HG02642 (cell line): ENCODE measurements around the gene RGSL1.
"Not testable (repeated sequence)": the region's sequence is repeated elsewhere in the genome, so short reads cannot be mapped to it uniquely, and the experiment has no call there.

ENCODE experiments used
- ATAC-seq: cut with Tn5 transposase; IDR thresholded peaks from one replicate; pipeline ENCODE4 v1.9.1; 2021; ENCODE audit warnings: mild to moderate bottlenecking; ENCODE audit not compliant: unreplicated experiment, poor library complexity

Gene RGSL1

GRCh38 chr1:182444497-182444896 is 5.4 kb upstream of the RGSL1 start:
- no peak for ATAC-seq

DNA sequence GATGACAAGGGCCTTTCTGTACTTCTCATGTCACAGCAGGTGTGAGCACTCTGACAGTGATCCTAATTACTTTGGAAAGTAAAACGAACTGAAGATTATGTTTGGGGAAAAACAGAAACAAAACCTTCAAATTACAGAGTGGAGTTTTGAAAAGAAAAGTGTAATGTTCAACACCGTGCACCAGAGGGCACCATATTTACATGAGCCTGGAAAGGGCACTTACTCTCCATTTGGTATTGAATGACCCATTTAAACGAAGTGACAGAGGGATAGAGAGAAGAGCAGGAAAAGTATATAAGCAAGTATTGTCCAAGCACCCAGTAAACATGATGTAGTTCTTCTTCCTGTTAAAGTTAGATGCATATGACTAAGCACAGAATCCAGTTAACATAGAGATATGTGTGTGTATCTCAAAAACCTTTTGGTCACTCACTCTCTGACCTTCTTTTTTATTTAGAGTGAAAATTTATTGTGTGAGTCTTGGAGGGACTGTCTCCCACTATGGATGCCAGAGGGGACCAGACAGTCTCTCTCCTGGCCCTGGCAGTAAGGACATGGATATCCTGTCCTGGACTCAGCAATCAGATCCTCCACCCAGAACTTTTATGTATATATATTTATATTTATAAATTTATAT is 3.8 kb upstream of the RGSL1 start:
- no peak for ATAC-seq

- not testable (repeated sequence) for ATAC-seq
Observed at GRCh38 chr1:182447124-182447523, 2.8 kb upstream of the RGSL1 start.

- no peak for ATAC-seq
Observed at GRCh38 chr1:182447660-182448059, 2.3 kb upstream of the RGSL1 start.

GRCh38 chr1:182453631-182454030 is 3.7 kb downstream of the RGSL1 start:
- ATAC-seq: no peak

GRCh38 chr1:182457844-182458243 is 7.9 kb downstream of the RGSL1 start:
- no peak for ATAC-seq

GRCh38 chr1:182459949-182460348 is 10.0 kb downstream of the RGSL1 start:
- ATAC-seq: no peak

DNA sequence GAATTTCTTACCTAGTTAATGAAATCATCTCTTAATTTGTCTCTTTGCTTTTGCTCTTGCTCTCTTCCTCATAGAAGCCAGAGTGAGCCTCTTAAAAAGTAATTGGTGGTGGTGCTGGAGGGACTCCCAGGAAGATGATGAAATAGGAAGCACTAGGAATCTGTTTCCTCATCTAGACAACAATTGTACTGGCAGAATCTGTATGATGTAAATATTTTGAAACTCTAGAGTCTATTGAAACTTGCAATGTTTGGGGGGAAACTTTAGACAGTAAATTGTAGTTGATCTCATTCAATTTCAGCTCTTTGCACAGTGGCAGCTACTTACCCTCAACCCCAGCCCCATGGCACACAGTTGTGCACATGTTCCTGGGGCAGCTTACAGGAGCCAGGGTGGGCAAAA is 10.6 kb downstream of the RGSL1 start:
- ATAC-seq: no peak

DNA sequence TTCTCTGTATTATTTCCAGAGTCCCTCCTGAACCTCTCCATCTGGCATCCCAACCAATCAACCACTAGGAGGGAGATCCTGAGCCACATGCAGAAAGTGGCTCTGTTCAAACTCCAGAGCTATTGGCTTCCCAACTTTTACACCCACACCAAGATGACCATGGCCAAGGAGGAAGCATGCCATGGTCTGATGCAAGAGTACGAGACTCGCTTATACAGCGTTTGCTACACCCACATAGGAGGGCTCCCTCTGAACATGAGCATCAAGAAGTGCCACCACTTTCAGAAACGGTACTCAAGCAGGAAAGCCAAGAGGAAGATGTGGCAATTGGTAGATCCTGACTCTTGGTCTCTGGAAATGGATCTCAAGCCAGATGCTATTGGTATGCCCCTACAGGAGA is 23.6 kb downstream of the RGSL1 start:
- no peak for ATAC-seq

- ATAC-seq: no peak
Observed at GRCh38 chr1:182476625-182477024, 26.7 kb downstream of the RGSL1 start.

GRCh38 chr1:182478238-182478637 is 28.3 kb downstream of the RGSL1 start:
- no peak for ATAC-seq

DNA sequence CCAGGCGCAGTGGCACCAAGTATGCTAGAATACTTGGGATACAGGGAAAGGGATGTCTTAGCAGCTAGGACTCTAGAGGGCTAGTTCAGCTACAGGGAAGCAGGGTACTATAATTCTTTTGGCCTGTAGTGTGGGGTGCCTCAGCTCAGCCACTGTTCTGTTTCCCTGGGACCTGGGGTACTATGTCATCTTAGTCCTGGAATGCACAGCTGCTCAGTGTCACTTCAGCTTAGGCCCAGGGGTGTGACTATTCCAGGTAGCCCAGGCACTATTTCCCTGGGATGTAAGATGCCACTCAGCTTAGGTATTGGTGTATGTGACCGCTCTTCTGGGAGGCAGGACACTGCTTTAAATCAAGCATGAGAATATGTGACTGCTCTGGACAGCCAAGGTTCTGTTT is 34.1 kb downstream of the RGSL1 start:
- peak; percentile 6 for ATAC-seq

DNA sequence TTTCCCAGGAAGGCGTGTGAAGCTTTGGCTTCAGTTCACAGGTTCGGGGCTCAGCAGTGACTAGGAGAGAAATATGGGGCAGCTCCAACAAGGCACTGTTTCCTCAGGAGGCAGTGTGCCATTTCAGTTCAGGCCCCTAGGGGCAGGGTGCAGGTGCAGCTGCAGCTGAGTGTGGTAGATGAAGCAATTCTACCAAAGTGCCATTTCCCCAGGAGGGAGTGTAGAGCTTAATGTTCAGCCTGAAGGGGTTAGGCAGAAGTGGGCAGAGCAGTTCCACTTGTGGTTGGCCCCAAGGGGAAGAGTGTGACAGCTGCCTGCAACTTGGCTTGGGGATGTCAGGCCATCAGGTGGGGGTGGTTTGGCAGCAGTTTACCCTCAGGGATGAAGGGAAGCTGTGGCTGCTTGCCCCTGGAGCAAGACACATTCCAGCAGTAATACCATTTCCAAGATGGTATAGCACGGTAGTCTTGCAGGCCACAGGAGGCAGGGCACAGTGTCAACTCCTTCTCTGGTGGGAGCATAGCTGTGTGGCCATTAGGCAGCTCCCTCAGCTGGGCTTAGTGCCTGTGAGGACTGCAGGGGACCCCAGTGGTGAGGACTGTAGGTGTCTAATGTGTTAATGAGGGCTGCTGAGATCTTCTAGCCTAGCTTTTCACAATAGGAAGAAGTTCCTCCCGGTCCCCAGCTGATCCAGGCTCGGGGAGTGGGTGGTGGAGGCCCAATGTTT is 34.7 kb downstream of the RGSL1 start:
- peak; percentile 97 for ATAC-seq

GRCh38 chr1:182485861-182486260 is 35.9 kb downstream of the RGSL1 start:
- no peak for ATAC-seq

- ATAC-seq: no peak
Observed at GRCh38 chr1:182488803-182489202, 38.9 kb downstream of the RGSL1 start.

DNA sequence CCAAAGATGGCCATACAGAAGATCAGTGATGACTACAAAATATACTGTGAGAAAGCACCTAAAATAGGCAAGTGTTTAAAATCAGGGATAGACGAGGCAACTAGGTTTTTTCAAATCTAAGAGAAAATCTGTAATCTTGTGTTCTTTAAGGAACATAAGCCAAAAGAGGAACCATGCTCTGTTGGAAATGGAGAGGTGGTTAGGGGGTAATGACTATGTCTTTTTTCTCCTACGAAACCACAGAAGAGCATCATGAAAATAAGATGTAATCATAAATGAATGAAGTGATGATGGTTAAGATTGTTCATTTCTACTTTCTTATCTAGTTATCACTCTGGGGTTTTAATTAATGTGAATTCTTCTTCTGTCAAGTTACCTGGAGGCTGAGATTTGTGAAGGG is 43.1 kb downstream of the RGSL1 start:
- no peak for ATAC-seq

GRCh38 chr1:182495002-182495401 is 45.1 kb downstream of the RGSL1 start:
- no peak for ATAC-seq

GRCh38 chr1:182495693-182496092 is 45.7 kb downstream of the RGSL1 start:
- ATAC-seq: no peak

DNA sequence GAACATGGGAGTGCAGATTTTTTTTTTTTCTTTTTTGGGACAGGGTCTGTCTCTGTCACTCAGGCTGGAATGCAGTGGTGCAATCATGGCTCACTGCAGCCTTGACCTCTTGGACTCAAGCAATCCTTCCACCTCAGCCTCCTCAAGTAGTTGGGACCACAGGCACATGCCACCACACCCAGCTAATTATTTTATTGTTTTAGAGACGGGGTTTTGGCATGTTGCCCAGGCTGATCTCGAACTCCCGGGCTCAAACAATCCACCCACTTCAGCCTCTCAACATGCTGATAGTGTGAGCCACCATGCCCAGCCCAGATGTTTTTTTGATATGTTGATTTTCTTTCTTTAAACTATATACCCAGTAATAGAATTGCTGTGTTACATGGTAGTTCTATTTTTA is 57.7 kb downstream of the RGSL1 start:
- ATAC-seq: no peak

GRCh38 chr1:182515556-182515955 is 65.6 kb downstream of the RGSL1 start:
- ATAC-seq: no peak

- no peak for ATAC-seq
Observed at GRCh38 chr1:182520736-182521135, 70.8 kb downstream of the RGSL1 start.

GRCh38 chr1:182525342-182525741 is 75.4 kb downstream of the RGSL1 start:
- no peak for ATAC-seq
